Panc1 (cell line): Measurements from ENCODE around the gene AP2B1. TPM values are rescaled to one million over a fixed set of nuclear protein-coding genes. Genes with fewer than 3 reads are reported as not detected.

Source experiments
- ATAC-seq: fragments of 200-7000 bp; cut with Tn5 transposase; 2 replicates; pipeline ENCODE4 v1.9.1; 2020; ENCODE audit warnings: mild to moderate bottlenecking, moderate library complexity
- BruUV-seq: library from RNA; stranded (reverse); fragments of 400-500 nt; replicated peaks from 2 replicates; lab custom pipeline; 2021; lab: Mats Ljungman, UMichigan
- CTCF ChIA-PET: fragments of 300-600 bp; sonication (Branson Sonifier 250); formaldehyde crosslinking; loops from one replicate; lab custom pipeline; 2022; ENCODE audit warnings: antibody characterized with exemption; lab: Charles Lee
- POLR2A ChIA-PET: fragments of 300-600 bp; sonication (Branson Sonifier 250); formaldehyde crosslinking; loops from one replicate; lab custom pipeline; 2022; ENCODE audit warnings: antibody characterized with exemption; lab: Charles Lee
- DNase-seq: peaks from one replicate; pipeline ENCODE4 v3.0.0-alpha.2; 2010; ENCODE audit warnings: low read depth, low spot score
- H3K27ac ChIP-seq: 2 replicates; pipeline ENCODE4 v1.5.1; 2011; ENCODE audit warnings: mild to moderate bottlenecking, low read length, inconsistent platforms
- H3K27me3 ChIP-seq: fragments of 200-500 bp; sonication (Bioruptor generic); 2 replicates; pipeline ENCODE4 v1.6.0; 2014; ENCODE audit warnings: low read length, inconsistent platforms; ENCODE audit not compliant: control insufficient read depth, insufficient read depth
- H3K36me3 ChIP-seq: fragments of 200-500 bp; sonication (Bioruptor generic); 2 replicates; pipeline ENCODE4 v1.5.1; 2014; ENCODE audit warnings: inconsistent platforms, mild to moderate bottlenecking, low read length, moderate library complexity; ENCODE audit not compliant: control insufficient read depth, insufficient read depth
- H3K4me1 ChIP-seq: 2 replicates; pipeline ENCODE4 v1.5.1; 2011; ENCODE audit warnings: inconsistent platforms, mild to moderate bottlenecking, low read length, moderate library complexity; ENCODE audit not compliant: control insufficient read depth, insufficient read depth
- H3K4me3 ChIP-seq, 2 experiments: 2 replicates each; pipeline ENCODE4 v1.5.1; 2011 to 2012; ENCODE audit warnings: low read depth in 2 of 2, low read length in 2 of 2, mild to moderate bottlenecking in 2 of 2, inconsistent platforms in 1 of 2, moderate library complexity in 1 of 2
- H3K9me3 ChIP-seq: fragments of 200-500 bp; sonication (Bioruptor generic); 2 replicates; pipeline ENCODE4 v1.5.1; 2014; ENCODE audit warnings: low read depth, mild to moderate bottlenecking, inconsistent platforms, low read length, moderate library complexity; ENCODE audit not compliant: control insufficient read depth, insufficient read depth
- CTCF ChIP-seq: fragments of 450-650 bp; IDR thresholded peaks from 2 replicates; pipeline ENCODE4 v1.5.1; 2017; ENCODE audit warnings: mild to moderate bottlenecking
- POLR2AphosphoS5 ChIP-seq: IDR thresholded peaks from 2 replicates; pipeline ENCODE4 v1.6.1; 2012; ENCODE audit warnings: mild to moderate bottlenecking, low read depth, low read length, moderate library complexity
- SIN3A ChIP-seq: IDR thresholded peaks from 2 replicates; pipeline ENCODE4 v1.6.1; 2012; ENCODE audit warnings: low read depth, mild to moderate bottlenecking, low read length, moderate library complexity, borderline replicate concordance; ENCODE audit not compliant: insufficient read depth
- TCF7L2 ChIP-seq: IDR thresholded peaks from 2 replicates; pipeline ENCODE4 v1.6.1; 2011; ENCODE audit warnings: mild to moderate bottlenecking, low read depth, low read length, inconsistent platforms
- in situ Hi-C: cut with HindIII; loops from 2 replicates; pipeline ENCODE4 v1.10.0; 2016; ENCODE audit warnings: low sequenced_read_pairs, low pct_unique_long_range_greater_than_20kb
- intact Hi-C: fragments of 100-400 bp; cut with micrococcal nuclease; formaldehyde crosslinking; loops from one replicate; pipeline ENCODE4 v1.10.0; 2022; ENCODE audit not compliant: unreplicated experiment
- total RNA-seq: library from RNA; stranded (reverse); gene quantifications from one replicate; pipeline ENCODE4 v1.2.1, GENCODE V29; 2021; ENCODE audit not compliant: unreplicated experiment
- TF ChIP-seq, protein P1 (sequence below), 2 experiments: IDR thresholded peaks; 2 replicates each; pipeline ENCODE4 v1.6.1; 2011 to 2012; ENCODE audit warnings: low read depth in 2 of 2, control low read depth in 1 of 2, low read length in 1 of 2, mild to moderate bottlenecking in 1 of 2, moderate library complexity in 1 of 2; ENCODE audit not compliant: insufficient read depth in 1 of 2

The AP2B1 gene
- total RNA-seq, 1 experiment from 2014 or later: 446 TPM

DNA sequence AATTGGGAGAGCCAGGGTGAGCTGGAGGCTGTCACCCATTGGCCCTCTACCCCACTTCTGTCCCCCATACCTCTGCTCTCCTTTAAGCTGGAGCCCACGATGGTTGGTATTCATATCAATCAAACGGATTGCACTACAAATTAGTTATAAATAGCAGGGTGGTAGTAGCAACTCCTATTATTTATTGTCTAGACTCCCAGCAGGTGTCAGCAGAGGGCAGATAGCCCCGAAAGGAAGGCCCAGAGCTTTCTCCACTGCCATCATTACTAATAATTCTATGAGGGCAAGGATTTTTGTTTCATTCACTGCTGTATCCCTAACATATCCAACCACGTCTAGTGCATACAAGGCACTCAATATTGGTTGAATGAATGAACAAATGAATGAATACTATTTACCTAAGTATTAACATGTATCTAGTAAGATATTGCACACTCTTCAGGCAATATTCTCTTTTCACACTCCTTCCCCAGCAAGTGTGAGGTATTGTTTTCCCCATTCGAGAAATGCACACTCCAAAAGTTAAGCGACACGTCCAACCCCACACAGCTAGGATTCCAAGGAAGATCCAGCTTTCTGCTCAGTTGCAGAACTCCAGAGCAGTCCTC is 179.9 kb downstream of the AP2B1 start:
- Histone ChIP-seq H3K4me1 (peaks cover 4% of the 10 kb centered on the region; the same call in 1 of the 2 replicates), H3K4me3 (no peak overlapping the region), H3K9me3 (no peaks in the 10 kb centered on the region), H3K36me3 (no peaks in the 10 kb centered on the region), H3K27ac (no peak overlapping the region), H3K27me3 (peaks cover 3% of the 10 kb centered on the region; the same call in 1 of the 2 replicates)
- BruUV-seq: no TSS peak
- intact Hi-C loops: loop anchor here (1.0 kb wide), 1 partner anchor 37 kb away; no protein-coding TSS in a partner anchor
- ChIA-PET POLR2A (no interaction called here), CTCF (interaction anchor here (0.6 to 1.4 kb wide), 4 partner anchors 37 to 97 kb away, joined by 3 to 4 read pairs (median 4); no protein-coding TSS in a partner anchor)
- ATAC-seq (no peak), DNase-seq (no peak)
- TF ChIP-seq CTCF (peak; percentile 77), SIN3A (no peak), TCF7L2 (no peak), POLR2AphosphoS5 (no peak)
- TF ChIP-seq, protein P1, sequence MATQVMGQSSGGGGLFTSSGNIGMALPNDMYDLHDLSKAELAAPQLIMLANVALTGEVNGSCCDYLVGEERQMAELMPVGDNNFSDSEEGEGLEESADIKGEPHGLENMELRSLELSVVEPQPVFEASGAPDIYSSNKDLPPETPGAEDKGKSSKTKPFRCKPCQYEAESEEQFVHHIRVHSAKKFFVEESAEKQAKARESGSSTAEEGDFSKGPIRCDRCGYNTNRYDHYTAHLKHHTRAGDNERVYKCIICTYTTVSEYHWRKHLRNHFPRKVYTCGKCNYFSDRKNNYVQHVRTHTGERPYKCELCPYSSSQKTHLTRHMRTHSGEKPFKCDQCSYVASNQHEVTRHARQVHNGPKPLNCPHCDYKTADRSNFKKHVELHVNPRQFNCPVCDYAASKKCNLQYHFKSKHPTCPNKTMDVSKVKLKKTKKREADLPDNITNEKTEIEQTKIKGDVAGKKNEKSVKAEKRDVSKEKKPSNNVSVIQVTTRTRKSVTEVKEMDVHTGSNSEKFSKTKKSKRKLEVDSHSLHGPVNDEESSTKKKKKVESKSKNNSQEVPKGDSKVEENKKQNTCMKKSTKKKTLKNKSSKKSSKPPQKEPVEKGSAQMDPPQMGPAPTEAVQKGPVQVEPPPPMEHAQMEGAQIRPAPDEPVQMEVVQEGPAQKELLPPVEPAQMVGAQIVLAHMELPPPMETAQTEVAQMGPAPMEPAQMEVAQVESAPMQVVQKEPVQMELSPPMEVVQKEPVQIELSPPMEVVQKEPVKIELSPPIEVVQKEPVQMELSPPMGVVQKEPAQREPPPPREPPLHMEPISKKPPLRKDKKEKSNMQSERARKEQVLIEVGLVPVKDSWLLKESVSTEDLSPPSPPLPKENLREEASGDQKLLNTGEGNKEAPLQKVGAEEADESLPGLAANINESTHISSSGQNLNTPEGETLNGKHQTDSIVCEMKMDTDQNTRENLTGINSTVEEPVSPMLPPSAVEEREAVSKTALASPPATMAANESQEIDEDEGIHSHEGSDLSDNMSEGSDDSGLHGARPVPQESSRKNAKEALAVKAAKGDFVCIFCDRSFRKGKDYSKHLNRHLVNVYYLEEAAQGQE (IDR thresholded peaks at IDR 0.05; ENCODE audit: insufficient read depth in 1 of 2, low read depth in 2 of 2, low read length in 1 of 2): no peak
- in situ Hi-C loops: no loop called here

DNA sequence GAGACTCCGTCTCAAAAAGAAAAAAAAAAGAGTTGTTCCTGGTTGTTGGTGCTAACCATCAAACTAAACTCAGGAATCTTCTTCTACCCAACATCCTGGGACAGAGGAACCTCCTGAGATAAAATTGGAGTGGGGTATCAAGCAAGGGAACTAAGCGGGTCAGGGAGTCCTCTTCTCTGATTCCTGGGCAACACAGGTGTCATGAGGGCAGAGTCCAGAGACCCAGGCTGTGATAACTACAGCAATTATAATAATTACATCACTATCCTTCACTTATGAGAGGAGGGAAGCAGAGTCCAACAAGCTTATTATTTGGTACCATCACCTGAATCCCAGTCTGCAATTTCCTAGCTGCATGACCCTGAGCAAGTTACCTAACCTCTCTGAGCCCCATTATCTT is 181.7 kb downstream of the AP2B1 start:
- TF ChIP-seq TCF7L2: no peak
- no peak for TF ChIP-seq CTCF
- no peak for TF ChIP-seq POLR2AphosphoS5
- TF ChIP-seq SIN3A: no peak
- TF ChIP-seq, protein P1 (IDR thresholded peaks at IDR 0.05; ENCODE audit: insufficient read depth in 1 of 2, low read depth in 2 of 2, low read length in 1 of 2): no peak
- H3K27me3 ChIP-seq: peaks cover 3% of the 10 kb centered on the region; the same call in 1 of the 2 replicates
- no peak overlapping the region for H3K27ac ChIP-seq
- no peaks in the 10 kb centered on the region for H3K36me3 ChIP-seq
- intact Hi-C loops (no loop called here), in situ Hi-C loops (no loop called here)
- CTCF ChIA-PET: interaction anchor here (1.9 kb wide), 1 partner anchor 36 kb away, joined by 27 read pairs; no protein-coding TSS in a partner anchor
- no peaks in the 10 kb centered on the region for H3K9me3 ChIP-seq
- peaks cover 4% of the 10 kb centered on the region; the same call in 1 of the 2 replicates for H3K4me1 ChIP-seq
- no peak for ATAC-seq
- POLR2A ChIA-PET: no interaction called here
- H3K4me3 ChIP-seq: no peak overlapping the region
- DNase-seq: no peak
- no TSS peak for BruUV-seq
